Measurements from ENCODE around the gene ITPA.

ITPA gene

DNA sequence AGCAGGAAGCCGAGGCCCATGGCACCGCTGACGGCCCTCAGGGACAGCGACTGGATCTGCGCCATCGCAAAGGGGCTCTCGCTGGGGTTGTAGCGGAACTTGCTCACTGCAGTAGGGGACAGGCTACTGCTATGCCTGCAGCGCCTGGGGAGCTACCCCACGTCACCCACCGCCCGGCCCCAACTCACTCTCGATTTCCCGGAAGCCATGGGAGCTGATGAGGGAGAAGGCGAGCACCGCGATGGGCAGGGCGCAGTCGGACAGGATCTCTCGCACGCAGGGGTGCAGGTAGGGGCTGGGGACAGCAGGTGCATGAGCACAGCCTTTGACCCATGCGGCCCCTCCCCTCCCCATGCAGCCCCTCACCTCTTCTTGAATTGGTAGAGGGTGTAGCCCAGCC is 19.9 kb downstream of the ITPA start:
- DNase-seq = no peak

DNA sequence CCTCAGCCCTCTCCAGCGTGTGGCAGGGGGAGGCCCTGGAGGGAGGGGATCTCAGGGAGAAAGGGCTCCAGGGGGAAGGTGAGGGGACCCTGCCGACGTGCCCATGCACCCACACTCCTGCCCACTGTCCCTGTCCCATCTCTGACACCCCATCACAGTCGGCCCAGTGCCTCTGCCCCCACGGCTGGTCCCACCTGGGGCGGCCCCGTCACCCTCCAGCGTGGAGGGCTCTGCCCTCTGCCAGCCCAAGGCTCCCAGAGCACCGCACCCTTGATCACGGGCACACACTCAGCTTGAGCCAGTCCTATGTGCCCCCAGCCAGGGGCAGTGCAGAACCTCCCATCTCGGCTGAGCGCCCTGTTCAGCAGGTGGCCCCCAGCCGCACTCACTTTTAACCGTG is 20.5 kb downstream of the ITPA start:
- no peak for DNase-seq

- no peak for DNase-seq
Measured at GRCh38 chr20:3231116-3231515, 21.8 kb downstream of the ITPA start.

DNA sequence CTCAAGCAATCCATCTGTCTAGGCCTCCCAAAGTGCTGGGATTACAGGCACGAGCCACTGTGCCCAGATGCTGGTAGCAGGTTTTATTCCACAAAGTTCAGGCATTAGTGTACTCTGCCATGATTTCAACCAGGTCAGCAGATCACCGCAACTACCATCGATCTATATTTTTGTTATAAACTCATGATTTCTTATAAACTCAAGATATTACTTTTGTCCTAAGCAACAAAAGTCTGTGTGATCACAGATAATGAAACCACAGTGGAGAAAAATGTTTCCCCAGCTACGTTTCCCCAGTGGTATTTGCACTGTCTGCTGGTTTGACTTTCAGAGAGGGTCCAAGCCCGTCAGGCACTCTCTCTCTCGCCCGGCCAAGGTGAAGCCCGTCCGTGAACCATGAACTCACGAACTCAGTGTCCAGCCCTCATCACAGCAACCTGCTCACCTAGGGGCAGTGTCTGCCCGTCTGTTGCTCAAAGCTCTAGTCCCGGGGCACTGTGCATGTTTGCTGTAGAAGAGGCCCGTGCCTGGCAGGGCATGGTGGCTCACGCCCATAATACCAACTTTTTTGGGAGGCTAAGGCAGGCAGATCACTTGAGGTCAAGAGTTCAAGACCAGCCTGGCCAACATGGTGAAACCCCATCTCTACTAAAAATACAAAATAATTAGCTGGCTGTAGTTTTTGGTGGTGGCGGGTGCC is 22.7 kb downstream of the ITPA start:
- no peak for DNase-seq

DNA sequence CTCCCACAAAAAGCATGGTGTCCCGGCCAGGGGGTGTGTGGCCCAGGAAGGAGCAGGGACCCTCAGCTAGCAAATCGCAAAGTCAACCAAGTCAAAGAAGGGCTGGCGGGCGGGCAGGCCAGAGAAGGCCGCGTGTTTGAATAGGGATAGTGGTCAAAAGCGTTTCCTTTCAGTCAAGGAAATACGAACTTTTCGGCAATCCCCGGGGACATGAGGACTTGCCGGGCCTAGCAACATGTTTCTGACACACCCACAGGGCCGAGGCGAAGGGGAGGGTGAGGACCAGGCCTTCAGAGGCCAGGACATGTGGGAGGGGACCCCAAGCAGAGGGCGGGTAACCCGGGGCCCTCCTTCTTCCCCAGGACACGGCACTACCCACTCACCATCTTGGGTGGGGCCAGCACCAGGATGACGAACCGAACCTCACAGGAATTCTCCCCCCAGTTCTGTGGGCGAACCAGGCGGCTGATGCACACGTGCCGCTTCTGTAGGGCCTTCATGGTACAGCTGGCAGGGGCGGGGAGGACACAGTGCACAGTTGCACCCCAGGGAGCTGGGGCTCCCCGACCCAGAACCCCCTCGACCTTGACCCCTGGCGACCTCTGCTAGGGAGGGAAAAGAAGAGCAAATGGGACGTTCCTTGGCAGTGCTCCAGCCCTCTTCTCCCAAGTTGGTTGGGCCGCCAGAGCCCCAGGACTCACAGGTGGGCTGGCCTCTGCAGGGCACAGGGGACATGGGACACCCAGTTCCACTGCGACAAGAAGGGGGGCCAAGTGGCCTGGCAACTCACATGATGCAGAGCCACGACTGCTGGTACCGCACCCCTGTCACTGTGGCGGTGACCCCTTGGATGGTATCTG is 24.1 kb downstream of the ITPA start:
- no peak for DNase-seq

GRCh38 chr20:3233991-3234498 is 24.7 kb downstream of the ITPA start:
- DNase-seq = no peak

DNA sequence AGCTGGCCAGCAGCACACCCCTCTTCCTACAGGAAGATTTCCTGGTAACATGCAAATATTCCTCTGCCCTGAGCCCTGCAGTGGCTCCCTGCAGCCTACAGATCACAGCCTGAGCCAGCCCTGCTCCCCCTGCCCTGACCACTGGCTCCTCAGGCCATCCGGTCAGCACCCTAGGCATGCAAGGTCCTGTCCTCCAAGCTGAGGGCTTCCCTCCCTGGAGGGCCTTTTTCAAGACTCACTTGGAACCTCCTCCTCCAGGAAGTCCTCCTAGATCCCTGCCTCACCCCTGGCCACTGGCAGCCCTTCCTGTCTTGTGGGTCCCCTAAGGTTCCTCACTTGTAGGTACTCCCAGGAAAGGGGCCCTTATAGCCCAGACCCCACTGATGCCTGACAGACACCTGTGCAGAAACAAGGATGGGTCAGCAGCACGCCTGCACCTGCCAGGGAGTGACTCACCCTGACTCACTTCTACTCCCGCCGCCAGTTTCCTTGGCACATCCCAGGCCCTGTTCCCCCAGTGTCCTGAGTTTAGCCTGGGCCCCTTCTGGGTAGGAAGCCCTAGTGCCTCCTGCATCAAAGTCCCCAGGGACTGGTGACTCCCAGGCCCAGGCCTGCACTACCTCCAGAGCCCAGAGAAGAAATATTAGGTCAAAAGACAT is 26.5 kb downstream of the ITPA start:
- no peak for DNase-seq

DNA sequence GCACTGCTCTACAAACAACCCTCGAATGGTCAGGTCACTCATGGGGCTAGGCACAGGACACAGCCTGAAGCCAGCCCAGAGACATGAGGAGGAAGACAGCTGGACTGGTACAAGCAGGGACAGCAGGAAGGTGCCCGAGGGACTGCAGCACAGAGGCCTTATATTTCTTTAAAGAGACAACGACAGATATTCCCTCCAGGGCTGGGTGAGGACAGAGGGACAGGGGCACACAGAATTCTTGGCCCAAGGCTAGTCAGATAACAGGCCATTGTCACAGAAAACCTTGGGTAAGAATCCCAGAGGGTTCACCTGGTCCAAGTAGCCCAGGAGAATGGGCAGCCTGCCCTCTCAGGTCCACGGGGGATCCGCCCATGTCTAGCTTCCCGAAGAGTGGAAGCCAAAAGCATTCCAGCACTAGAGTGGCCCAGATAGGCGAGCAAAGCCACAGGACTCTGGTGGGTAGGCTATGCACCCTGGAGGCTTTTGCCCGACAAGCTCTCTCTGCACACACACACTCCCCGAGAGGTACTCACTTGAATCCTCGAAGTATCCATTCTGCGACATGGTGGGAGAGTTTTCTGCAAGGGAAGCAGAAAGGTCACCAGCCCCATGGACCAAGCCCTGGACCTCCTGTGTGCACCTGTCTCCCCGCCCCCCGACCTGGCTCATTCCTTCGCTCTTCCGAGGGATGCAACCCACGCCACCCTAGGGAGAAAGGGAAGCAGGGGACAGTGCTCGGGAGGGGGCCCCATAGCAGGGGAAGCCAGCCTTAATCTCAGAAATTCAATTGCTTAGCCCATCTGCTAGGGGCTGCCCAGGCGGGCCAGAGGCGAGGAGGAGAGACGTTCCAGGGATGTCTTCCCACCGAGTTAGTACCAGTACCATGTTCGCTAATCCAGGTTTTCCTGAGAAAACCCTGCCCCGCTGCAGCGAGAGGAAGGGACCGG is 28.0 kb downstream of the ITPA start:
- DNase-seq = no peak

DNA sequence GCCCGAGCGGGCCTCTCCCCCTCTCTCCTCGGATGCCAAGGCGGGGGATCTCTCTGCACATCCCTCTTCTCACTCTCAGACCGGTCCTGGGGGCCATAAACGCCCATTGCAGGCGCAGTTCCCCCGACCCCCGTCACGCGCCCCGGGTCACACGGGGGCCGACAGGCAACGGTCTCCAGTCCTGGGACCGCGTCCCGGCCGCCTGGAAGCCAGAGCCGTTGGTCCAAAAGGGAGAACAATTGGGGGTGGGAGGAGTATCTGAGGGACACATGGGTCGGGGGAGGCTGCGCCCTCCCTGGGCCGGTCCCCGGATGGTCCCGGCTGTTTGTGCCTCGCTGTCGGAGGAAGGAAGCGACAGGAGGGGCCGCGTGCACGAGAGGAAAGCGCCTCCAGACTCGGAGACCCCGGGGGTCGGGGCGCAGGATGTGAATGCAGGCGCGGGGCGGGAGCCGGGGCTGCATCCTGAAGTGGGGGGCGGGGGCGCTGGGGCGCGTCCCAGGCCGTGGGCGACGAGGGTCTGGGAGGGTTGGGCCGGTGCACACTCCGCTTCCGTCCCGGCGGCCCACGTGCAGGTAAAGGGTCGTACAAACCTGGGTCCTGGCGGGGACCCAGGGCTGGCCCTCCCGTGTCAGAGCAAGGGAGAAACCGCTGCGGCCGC is 28.8 kb downstream of the ITPA start:
- DNase-seq = no peak

DNA sequence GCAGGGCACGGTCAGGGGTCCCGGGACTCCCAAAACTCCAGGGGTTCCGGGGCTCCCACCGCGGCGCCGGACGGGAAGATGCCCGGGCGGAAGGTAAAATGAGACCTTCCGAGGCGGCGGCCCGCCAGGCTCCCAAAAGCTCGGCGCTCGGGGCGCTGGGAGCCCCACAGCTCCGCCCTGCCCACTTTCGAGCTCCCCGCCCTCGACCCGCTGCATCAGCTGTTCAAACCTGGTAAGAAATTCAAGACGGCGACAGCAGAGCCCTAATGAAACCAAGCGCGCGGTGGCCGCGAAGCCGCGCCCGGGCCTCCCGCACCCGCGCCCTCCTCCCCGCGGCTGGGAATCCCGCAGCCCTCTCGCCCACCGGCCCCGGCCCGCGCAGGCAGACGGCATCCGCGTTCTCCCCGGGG is 29.3 kb downstream of the ITPA start:
- peak; percentile 28 to 30 for DNase-seq

GRCh38 chr20:3239026-3239866 is 29.9 kb downstream of the ITPA start, which contains the start of gene SLC4A11:
Gene SLC4A11, minus strand, starts transcription at chr20:3239190. Its CDS starts 53 bp downstream, at chr20:3239137.
- peak in 1 of 2 experiments; percentile 46 for DNase-seq

DNA sequence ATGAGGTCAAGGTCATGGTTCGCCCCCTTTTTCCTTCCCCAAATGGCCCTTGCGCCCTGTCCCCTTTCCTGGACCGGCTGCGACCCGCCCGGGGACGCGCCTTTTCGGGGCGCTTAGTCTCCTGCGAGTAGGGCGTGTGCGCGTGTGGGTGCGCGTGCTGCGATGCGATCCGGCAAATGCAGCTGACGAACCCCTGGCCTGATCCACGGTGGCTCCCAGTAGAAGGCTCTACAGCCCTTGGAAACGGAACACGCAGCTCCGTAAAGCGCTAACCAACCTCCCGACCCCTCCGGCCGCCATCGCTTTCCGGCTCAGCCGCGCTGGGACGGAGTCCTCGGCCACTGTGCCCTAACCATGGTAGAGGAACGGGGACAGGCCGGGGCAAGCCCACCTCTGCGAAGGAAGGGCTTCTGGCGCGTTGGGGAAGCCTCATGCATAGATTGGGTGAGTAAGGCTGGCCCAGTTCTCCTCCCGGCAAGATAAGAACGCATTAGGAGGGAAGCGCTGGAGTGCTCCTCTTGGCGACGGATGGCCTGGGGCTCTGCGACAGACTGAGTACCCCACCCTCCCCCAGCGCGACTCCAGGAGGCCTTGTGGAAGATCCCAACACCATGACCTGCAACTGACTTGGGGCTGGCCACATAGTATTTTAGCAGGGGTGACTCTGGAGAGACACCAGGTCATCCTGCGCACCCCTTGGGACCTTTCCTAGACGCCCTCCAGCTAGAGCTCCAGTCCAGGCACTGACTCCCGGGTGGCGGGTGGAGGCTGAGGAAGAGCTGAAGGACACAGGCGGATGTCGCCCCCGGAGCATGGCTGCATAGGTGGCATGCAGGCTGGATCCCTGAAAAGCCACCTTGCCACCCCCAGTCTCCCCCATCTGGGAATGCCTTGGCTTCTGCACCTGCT is 30.8 kb downstream of the ITPA start:
- no peak for DNase-seq

- DNase-seq = no peak
Measured at GRCh38 chr20:3240776-3241363, 31.6 kb downstream of the ITPA start.

DNA sequence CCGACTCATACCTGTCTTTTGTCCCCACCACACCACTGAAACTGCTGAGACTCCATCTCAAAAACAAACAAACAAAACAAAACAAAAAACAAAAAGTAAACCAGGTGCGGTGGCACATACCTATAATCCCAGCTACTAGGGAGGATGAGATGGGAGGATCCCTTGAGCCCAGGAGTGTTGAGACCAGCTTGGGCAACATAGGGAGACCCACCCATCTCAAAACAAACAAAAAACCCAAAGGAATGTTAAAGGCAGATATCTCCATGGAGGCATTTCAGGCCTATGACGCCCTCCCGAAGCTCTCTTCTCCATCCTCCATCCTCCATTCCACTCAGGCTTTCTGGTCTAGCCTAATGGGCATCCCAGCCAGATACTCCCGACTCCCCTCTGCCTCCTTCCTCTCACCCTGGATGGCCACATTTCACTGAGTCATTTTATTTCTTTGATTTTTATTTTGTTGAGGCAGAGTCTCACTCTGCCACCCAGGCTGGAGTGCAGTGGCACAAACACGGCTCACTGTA is 32.9 kb downstream of the ITPA start:
- DNase-seq = no peak

GRCh38 chr20:3243718-3244358 is 34.5 kb downstream of the ITPA start:
- DNase-seq = no peak

GRCh38 chr20:3244613-3245012 is 35.3 kb downstream of the ITPA start:
- no peak for DNase-seq

GRCh38 chr20:3245156-3245555 is 35.9 kb downstream of the ITPA start:
- no peak for DNase-seq

- DNase-seq = no peak
Measured at GRCh38 chr20:3245711-3246110, 36.4 kb downstream of the ITPA start.
